H9 (cell line): ENCODE results near the gene KCTD20. TPM values are rescaled to one million over a fixed set of nuclear protein-coding genes. Genes with fewer than 3 reads are reported as not detected.

Experiments
- DNase-seq: peaks from one replicate; pipeline ENCODE4 v3.0.0-alpha.2; 2017
- H2AFZ ChIP-seq: one replicate; pipeline ENCODE4 v1.6.1; 2013; ENCODE audit warnings: mild to moderate bottlenecking, low read length, control low read depth, moderate library complexity
- H2AK5ac ChIP-seq: 2 replicates; pipeline ENCODE4 v1.6.1; 2013; ENCODE audit warnings: low read length, control low read depth, mixed read lengths; ENCODE audit not compliant: insufficient read length
- H2BK120ac ChIP-seq: one replicate; pipeline ENCODE4 v1.6.1; 2013; ENCODE audit warnings: low read depth, mild to moderate bottlenecking, low read length, control low read depth, inconsistent platforms; ENCODE audit not compliant: poor library complexity, severe bottlenecking
- H2BK12ac ChIP-seq: 2 replicates; pipeline ENCODE4 v1.6.1; 2013; ENCODE audit warnings: low read length, control low read depth, mixed read lengths, low read depth; ENCODE audit not compliant: insufficient read length
- H2BK15ac ChIP-seq: 2 replicates; pipeline ENCODE4 v1.6.1; 2013; ENCODE audit warnings: low read depth, low read length, control low read depth
- H2BK20ac ChIP-seq: one replicate; pipeline ENCODE4 v1.6.1; 2013; ENCODE audit warnings: low read depth, mild to moderate bottlenecking, low read length, control low read depth, inconsistent platforms; ENCODE audit not compliant: poor library complexity, severe bottlenecking
- H2BK5ac ChIP-seq: 2 replicates; pipeline ENCODE4 v1.6.1; 2013; ENCODE audit warnings: low read length, control low read depth, mixed read lengths; ENCODE audit not compliant: insufficient read length
- H3K14ac ChIP-seq: 2 replicates; pipeline ENCODE4 v1.6.1; 2013; ENCODE audit warnings: low read length, control low read depth; ENCODE audit not compliant: insufficient read depth
- H3K18ac ChIP-seq: 2 replicates; pipeline ENCODE4 v1.6.1; 2013; ENCODE audit warnings: low read depth, mild to moderate bottlenecking, mixed read lengths, low read length, control low read depth; ENCODE audit not compliant: insufficient read length
- H3K23ac ChIP-seq: 2 replicates; pipeline ENCODE4 v1.6.1; 2013; ENCODE audit warnings: low read length, control low read depth, mixed read lengths, low read depth; ENCODE audit not compliant: insufficient read length
- H3K23me2 ChIP-seq: 2 replicates; pipeline ENCODE4 v1.6.1; 2013; ENCODE audit warnings: low read depth, mild to moderate bottlenecking, mixed read lengths, low read length, control low read depth; ENCODE audit not compliant: insufficient read length, poor library complexity, severe bottlenecking
- H3K27ac ChIP-seq: 2 replicates; pipeline ENCODE4 v1.5.1; 2013; ENCODE audit warnings: low read length, control low read depth, mixed read lengths, low read depth; ENCODE audit not compliant: insufficient read length
- H3K27me3 ChIP-seq: 2 replicates; pipeline ENCODE4 v1.6.1; 2013; ENCODE audit warnings: low read length, control low read depth, inconsistent platforms; ENCODE audit not compliant: insufficient read depth
- H3K4ac ChIP-seq: 2 replicates; pipeline ENCODE4 v1.6.1; 2013; ENCODE audit warnings: low read depth, mild to moderate bottlenecking, control low read depth, inconsistent platforms, low read length, moderate library complexity
- H3K4me1 ChIP-seq: 2 replicates; pipeline ENCODE4 v1.6.1; 2013; ENCODE audit warnings: low read length, control low read depth, inconsistent platforms; ENCODE audit not compliant: insufficient read depth
- H3K4me2 ChIP-seq: 2 replicates; pipeline ENCODE4 v1.6.1; 2013; ENCODE audit warnings: low read length, control low read depth, mixed read lengths; ENCODE audit not compliant: insufficient read length, insufficient read depth
- H3K56ac ChIP-seq: 2 replicates; pipeline ENCODE4 v1.6.1; 2013; ENCODE audit warnings: low read depth, mild to moderate bottlenecking, mixed read lengths, low read length, control low read depth; ENCODE audit not compliant: insufficient read length
- H3K79me1 ChIP-seq: 2 replicates; pipeline ENCODE4 v1.6.1; 2013; ENCODE audit warnings: low read depth, mild to moderate bottlenecking, moderate library complexity, low read length, control low read depth, inconsistent platforms; ENCODE audit not compliant: insufficient read depth, poor library complexity, severe bottlenecking
- H3K79me2 ChIP-seq: 2 replicates; pipeline ENCODE4 v1.6.1; 2013; ENCODE audit warnings: low read length, control low read depth, inconsistent platforms; ENCODE audit not compliant: insufficient read depth
- H3K9ac ChIP-seq: 2 replicates; pipeline ENCODE4 v1.6.1; 2013; ENCODE audit warnings: low read length, control low read depth, mixed read lengths; ENCODE audit not compliant: insufficient read length; ENCODE audit errors: extremely low read depth
- H3K9me3 ChIP-seq: one replicate; pipeline ENCODE4 v1.6.1; 2013; ENCODE audit warnings: low read depth, low read length, inconsistent platforms; ENCODE audit not compliant: control insufficient read depth
- H3T11ph ChIP-seq: one replicate; pipeline ENCODE4 v1.6.1; 2013; ENCODE audit warnings: mild to moderate bottlenecking, low read length, control low read depth, inconsistent platforms
- H4K20me1 ChIP-seq: one replicate; pipeline ENCODE4 v1.6.1; 2013; ENCODE audit not compliant: control insufficient read depth, insufficient read length, insufficient read depth
- H4K5ac ChIP-seq: 2 replicates; pipeline ENCODE4 v1.6.1; 2013; ENCODE audit warnings: low read depth, mild to moderate bottlenecking, mixed read lengths, low read length, control low read depth; ENCODE audit not compliant: insufficient read length
- H4K8ac ChIP-seq: replicated peaks from 2 replicates; pipeline ENCODE4 v1.6.1; 2013; ENCODE audit warnings: low read length, control low read depth, mixed read lengths, low read depth; ENCODE audit not compliant: insufficient read length
- H4K91ac ChIP-seq: 2 replicates; pipeline ENCODE4 v1.6.1; 2013; ENCODE audit warnings: low read depth, mild to moderate bottlenecking, moderate library complexity, mixed read lengths, low read length, control low read depth; ENCODE audit not compliant: insufficient read length
- H3K27ac Mint-ChIP-seq, 3 experiments: 2 replicates in 2 of 3; 3 replicates in 1 of 3; pipeline ENCODE4 v1.8.0; 2020 to 2021; ENCODE audit warnings: mixed read lengths in 3 of 3, mild to moderate bottlenecking in 1 of 3, moderate library complexity in 1 of 3
- H3K27me3 Mint-ChIP-seq: 2 replicates; pipeline ENCODE4 v1.8.0; 2021; ENCODE audit warnings: low read depth, mild to moderate bottlenecking, moderate library complexity, mixed read lengths
- H3K36me3 Mint-ChIP-seq, 3 experiments: 2 replicates in 2 of 3; 3 replicates in 1 of 3; pipeline ENCODE4 v1.8.0; 2020 to 2021; ENCODE audit warnings: low read depth in 3 of 3, mixed read lengths in 3 of 3; ENCODE audit not compliant: insufficient read depth in 1 of 3
- H3K4me1 Mint-ChIP-seq, 2 experiments: 2 replicates each; pipeline ENCODE4 v1.8.0; 2020; ENCODE audit warnings: mixed read lengths in 2 of 2
- H3K4me3 Mint-ChIP-seq, 2 experiments: 2 replicates in 1 of 2; 3 replicates in 1 of 2; pipeline ENCODE4 v1.8.0; 2020 to 2021; ENCODE audit warnings: mild to moderate bottlenecking in 2 of 2, mixed read lengths in 2 of 2, moderate library complexity in 1 of 2
- H3K9me3 Mint-ChIP-seq, 2 experiments: 2 replicates in 1 of 2; 3 replicates in 1 of 2; pipeline ENCODE4 v1.8.0; 2020; ENCODE audit warnings: mild to moderate bottlenecking in 2 of 2, mixed read lengths in 2 of 2, moderate library complexity in 1 of 2
- WGBS: extraction: QIAGEN DNeasy Blood & Tissue Kit; methylation state at CpG from one replicate; pipeline ENCODE4 v1.1.7; 2013; ENCODE audit warnings: missing lambda C conversion rate, low lambda C conversion rate, mixed read lengths; ENCODE audit not compliant: insufficient read length; ENCODE audit errors: extremely low coverage; 5-methylcytosine and 5-hydroxymethylcytosine counted together
- long read RNA-seq: library from polyadenylated mRNA; unstranded; transcript quantifications from one replicate; pipeline ENCODE4 v2.0.0, GENCODE V29; 2020
- total RNA-seq: library from RNA; stranded (reverse); gene quantifications from 2 replicates; pipeline ENCODE4 v1.2.1, GENCODE V29; 2021
- TF ChIP-seq, protein P1 (sequence below): fragments of 200-600 bp; sonication (generic); conservative IDR thresholded peaks from 3 replicates; pipeline ENCODE4 v1.8.0; 2021; ENCODE audit warnings: antibody characterized with exemption, mild to moderate bottlenecking

Gene KCTD20
- 22.2 and 22.6 TPM in 2 replicates for total RNA-seq
- long read RNA-seq, full-length matches to known transcripts: 55 of 100 reads
- long read RNA-seq, partial matches to known transcripts: 15 of 100 reads
- long read RNA-seq, other reads (novel, unspliced or antisense): 30 of 100 reads

GRCh38 chr6:36442671-36443470, at the start of gene KCTD20, which contains the start of gene PXT1:
TSS of gene KCTD20 (plus strand) at chr6:36443000. CDS start at chr6:36470098, 27,098 bp downstream.
TSS of gene PXT1 (minus strand) at chr6:36442854. CDS start at chr6:36426082, 16,772 bp downstream.
- DNase-seq: peak; percentile 78
- Histone ChIP-seq H4K20me1 (no peaks in the 10 kb centered on the region), H4K8ac (no peak within 1 kb of the TSS), H2BK5ac (no peak within 1 kb of the TSS), H3K9ac (peak within 1 kb of the TSS; percentile 72), H3K27me3 (no peaks in the 10 kb centered on the region), H3K27ac (peak within 1 kb of the TSS; percentile 35), H2BK15ac (no peak within 1 kb of the TSS), H2AK5ac (no peak within 1 kb of the TSS), H3K14ac (peak within 1 kb of the TSS; percentile 92), H3K23ac (no peak within 1 kb of the TSS), H3K9me3 (no peaks in the 10 kb centered on the region), H2BK120ac (no peak within 1 kb of the TSS), H3K4me2 (peak within 1 kb of the TSS; percentile 56), H3K79me2 (peaks cover 11% of the 10 kb centered on the region; the same call in 1 of the 2 replicates), H3K18ac (peak within 1 kb of the TSS; percentile 61), H3K23me2 (peaks cover 9% of the 10 kb centered on the region), H3K79me1 (no peaks in the 10 kb centered on the region), H3K56ac (no peak within 1 kb of the TSS), H2BK20ac (no peak within 1 kb of the TSS), H2AFZ (peak within 1 kb of the TSS; percentile 14), H4K91ac (no peak within 1 kb of the TSS), H3K4me1 (no peaks in the 10 kb centered on the region), H4K5ac (no peak within 1 kb of the TSS), H3T11ph (no peak within 1 kb of the TSS), H2BK12ac (no peak within 1 kb of the TSS), H3K4ac (no peak within 1 kb of the TSS)
- peak within 1 kb of the TSS; percentile 95 to 98 for H3K4me3 Mint-ChIP-seq
- peaks cover 0 to 5% (median 0%) of the 10 kb centered on the region in 3 experiments; a peak in 2 of 7 replicates for H3K36me3 Mint-ChIP-seq
- H3K27ac Mint-ChIP-seq: peak within 1 kb of the TSS; percentile 85 to 97 (median 96)
- no peaks in the 10 kb centered on the region for H3K27me3 Mint-ChIP-seq
- H3K4me1 Mint-ChIP-seq: peaks cover 26% of the 10 kb centered on the region in 2 experiments
- TF ChIP-seq, protein P1, sequence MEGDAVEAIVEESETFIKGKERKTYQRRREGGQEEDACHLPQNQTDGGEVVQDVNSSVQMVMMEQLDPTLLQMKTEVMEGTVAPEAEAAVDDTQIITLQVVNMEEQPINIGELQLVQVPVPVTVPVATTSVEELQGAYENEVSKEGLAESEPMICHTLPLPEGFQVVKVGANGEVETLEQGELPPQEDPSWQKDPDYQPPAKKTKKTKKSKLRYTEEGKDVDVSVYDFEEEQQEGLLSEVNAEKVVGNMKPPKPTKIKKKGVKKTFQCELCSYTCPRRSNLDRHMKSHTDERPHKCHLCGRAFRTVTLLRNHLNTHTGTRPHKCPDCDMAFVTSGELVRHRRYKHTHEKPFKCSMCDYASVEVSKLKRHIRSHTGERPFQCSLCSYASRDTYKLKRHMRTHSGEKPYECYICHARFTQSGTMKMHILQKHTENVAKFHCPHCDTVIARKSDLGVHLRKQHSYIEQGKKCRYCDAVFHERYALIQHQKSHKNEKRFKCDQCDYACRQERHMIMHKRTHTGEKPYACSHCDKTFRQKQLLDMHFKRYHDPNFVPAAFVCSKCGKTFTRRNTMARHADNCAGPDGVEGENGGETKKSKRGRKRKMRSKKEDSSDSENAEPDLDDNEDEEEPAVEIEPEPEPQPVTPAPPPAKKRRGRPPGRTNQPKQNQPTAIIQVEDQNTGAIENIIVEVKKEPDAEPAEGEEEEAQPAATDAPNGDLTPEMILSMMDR: no peak
- H3K9me3 Mint-ChIP-seq: no peaks in the 10 kb centered on the region
- WGBS: no CpG with 5 or more reads among the region's 91 CpGs
